ENCODE data around the gene ZNF69.
"Not testable (repeated sequence)": the region's sequence is repeated elsewhere in the genome, so short reads cannot be mapped to it uniquely, and the experiment has no call there.

Gene ZNF69

DNA sequence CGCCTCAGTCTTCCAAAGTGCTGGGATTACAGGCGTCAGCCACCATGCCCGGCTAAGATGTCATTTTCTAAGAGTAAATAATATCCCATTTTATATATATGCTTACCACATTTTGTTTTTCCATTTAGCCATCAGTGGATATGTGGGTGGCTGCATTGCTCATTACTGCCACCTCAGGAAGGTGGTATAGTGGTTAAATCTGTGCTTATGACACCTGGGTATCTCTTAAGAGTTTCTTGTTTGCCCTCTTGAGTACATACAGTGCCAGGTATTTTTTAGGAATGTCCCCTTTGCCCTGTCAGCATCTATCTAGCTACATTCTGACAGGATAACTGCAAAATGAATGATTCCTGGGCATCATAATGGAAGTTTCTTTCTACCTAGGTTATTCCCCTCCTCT, 14.6 kb downstream of the ZNF69 start:
- no peak for DNase-seq

DNA sequence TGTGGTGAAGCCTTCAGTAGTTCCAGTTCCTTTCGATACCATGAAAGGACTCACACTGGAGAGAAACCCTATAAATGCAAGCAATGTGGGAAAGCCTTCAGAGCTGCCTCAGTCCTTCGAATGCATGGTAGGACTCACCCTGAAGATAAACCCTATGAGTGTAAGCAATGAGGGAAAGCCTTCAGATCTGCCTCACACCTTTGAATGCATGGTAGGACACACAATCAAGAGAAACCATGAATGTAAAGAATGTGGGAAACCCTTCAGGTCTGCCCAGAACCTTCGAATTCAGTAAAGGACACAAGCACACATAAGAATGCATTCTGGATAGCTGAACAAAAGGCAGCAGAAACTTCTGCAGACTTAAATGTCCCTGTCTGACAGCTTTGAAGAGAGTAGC, 18.3 kb downstream of the ZNF69 start:
- DNase-seq = no peak

DNA sequence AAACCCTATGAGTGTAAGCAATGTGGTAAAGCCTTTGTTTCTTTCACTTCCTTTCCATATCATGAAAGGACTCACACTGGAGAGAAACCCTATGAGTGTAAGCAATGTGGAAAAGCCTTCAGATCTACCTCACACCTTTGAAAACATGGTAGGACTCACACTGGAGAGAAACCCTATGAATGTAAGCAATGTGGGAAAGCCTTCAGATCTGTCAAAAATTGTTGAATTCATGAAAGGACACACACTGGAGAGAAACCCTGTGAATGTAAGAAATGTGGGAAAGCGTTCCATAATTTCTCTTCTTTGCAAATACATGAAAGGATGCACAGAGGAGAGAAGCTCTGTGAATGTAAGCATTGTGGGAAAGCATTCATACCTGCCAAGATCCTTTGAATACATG, 24.4 kb downstream of the ZNF69 start:
- DNase-seq = not testable (repeated sequence)

DNA sequence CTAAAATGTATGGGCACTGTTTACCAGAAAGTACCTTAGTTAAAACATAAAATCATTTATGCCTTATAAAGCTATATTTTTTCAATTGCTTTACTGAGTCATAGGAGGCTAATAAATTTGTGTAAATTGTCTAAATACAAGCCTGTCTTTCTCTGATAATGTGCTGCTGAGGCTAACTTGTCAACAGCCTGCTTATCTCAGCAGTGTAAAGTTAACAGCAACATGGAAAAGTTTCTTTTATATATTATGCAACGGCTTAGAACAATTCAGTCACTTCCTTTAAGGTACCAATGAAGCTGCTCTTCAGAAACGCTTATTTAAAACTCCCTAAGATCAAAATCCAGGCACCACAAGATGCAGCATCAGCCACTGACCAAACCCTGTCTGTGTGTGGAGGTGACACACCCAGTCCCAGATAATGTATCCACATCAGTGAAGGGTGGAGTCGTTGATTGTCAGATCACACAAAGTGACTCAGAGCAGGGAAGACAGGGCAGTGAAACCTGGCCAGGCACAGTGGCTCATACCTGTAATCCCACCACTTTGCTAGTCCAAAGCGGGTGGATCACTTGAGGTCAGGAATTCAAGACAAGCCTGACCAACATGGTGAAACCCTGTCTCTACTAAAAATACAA, 27.0 kb downstream of the ZNF69 start:
- DNase-seq = not testable (repeated sequence)

DNA sequence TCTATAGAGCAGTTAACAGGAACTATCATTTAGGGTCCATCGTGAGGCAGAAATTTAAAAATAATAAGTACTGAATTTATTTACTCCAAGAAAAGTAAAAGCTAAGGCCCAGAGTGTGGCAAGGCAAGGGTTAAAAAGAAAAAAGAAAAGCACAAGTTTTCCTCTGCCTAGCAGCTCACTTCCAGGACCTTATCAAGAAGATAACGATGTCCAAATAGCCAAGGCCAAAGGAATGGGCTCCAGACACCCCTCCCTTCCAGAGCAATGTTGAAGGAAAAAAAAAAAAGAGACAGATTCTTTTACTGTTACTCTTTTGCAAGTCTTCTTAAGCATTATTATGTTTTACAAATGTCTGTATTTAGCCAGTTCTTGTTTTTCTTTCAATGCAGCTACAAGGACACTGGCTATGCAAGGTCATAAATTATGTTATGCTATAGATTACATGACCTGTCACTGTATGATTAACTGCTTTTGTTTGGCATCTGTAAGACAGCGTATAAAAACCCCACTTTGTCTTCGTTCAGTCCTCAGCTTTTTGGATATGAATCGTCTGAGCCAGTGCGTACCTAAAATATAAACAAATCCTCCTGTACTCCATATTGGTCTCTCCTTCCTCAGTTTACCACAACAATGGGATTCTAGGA, 34.4 kb downstream of the ZNF69 start:
- no peak for DNase-seq

DNA sequence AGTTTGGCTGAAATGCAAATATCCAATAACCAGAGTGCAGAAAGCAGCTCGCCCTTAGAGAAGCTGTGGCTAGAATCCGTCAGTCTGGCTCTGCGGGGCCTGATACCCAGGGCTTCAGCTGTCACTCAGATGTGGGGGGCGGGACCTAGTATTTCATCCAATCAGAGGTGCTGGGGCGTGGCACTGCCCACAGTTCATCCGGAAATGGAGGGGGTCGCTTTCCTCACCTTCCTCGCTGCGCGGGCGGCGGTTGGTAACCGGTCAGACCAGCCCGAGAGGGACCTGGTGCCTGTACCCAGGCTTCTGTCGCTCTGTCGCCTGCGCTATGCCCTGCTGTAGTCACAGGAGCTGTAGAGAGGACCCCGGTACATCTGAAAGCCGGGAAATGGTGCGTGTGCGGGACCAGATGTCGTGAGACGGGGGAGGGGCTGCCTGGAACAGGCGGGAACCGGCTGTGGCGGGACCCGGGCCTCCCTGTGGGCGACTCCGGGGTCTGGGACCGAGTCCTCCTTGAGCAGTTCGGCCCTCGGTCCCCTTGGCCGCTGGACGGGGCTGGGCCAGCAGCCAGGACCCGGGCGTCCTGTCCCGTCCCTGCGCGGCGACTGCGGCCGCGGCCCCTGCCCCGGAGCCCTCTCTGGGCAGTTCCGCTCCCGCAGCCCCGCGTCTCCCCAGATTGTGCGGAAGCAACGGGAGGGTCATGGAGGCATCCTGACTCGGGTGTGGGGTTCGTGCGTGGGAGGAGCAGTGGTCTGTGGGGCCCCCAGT, 37.5 kb downstream of the ZNF69 start, which contains the start of gene ZNF700:
Gene ZNF700 (plus strand): TSS at position 222 of the 765 bp plus-strand sequence. CDS start 104 bp downstream, at position 326.
- peak; percentile 97 for DNase-seq

DNA sequence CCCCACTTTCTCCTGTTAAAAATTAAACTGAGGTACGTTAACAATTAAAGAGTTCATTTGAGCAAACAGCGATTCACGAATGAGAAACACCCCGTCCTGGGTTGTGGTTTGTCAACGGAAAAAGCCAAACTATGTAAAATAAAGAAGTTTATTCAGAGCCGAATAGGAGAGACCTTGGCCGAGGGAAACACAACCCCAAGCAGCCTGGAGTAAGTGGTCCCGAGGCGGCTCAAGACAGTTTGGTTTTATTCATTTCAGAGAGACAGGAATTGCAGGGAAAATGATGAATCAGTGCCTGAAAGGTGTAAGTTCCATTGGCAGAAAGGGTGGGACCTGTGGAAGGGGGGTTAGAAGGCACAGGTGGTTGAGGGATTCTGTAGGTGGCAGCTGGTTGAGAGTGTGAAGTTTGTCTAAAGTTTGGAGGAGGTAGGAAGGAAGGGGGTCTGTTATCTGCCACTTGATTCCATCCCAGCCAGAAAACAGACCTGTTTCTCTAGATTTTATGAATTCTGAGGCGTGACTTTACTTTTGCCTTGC, 38.1 kb downstream of the ZNF69 start:
- DNase-seq = not testable (repeated sequence)

DNA sequence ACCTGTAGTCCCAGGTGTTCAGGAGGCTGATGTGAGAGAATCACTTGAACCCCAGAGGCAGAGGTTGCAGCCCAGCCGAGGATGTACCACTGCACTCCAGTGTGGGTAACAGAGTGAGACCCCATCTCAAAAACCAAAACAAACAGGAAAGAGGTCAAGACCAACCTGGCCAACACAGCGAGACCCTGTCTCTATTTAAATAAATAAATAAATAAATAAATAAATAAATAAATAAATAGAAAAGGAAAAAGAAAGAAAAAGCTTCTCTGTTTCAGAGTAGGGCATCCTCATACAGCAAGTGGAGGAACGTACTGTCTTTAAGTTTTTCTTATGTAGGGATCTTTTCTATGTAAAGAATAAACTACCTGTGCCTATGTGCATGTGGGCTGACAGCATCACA, 39.6 kb downstream of the ZNF69 start:
- no peak for DNase-seq

DNA sequence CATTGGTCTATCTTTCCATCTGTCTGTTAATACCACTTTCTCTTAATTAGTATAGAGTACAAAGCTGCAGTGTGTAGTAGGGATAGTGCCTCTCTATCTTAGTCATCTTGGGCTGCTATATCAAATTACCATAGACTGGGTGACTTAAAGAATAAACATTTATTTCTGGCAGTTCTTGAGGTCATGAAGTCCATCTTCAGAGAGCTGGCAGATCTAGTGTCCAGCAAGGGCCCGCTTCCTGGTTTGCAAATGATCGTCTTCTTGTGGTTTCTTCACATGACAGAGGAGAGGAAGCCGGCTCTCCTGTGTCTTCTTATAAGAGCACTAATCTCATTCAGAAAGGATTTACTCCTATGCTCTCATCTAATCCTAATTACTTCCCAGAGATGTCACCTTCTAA, 43.5 kb downstream of the ZNF69 start:
- no peak for DNase-seq

DNA sequence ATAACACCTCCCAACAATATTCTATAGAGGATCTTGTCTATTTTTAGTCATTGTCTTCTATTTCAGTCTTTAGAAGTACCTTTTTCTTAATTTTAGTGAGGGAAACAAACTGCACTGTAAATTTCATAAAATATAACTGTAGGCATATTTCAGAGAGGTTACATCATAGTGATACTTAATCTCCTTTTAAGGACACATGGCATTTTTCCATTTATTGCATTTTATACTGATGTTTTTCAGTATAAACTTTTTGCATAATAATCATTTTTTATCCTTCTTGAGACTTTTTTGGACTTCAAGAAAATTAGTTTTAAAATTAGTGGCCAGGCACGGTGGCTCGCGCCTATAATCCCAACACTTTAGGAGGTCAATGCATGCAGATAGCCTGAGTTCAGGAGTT, 43.9 kb downstream of the ZNF69 start:
- DNase-seq = no peak

DNA sequence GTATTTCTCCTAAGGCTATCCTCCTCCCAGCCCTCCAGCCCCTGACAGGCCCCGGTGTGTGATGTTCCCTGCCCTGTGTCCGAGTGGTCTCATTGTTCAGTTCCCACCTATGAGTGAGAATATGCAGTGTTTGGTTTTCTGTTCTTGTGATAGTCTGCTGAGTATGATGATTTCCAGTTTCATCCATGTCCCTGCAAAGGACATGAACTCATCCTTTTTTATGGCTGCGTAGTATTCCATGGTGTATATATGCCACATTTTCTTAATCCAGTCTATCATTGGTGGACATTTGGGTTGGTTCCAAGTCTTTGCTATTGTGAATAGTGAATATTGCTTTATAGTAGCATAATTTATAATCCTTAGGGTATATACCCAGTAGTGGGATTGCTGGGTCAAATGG, 48.2 kb downstream of the ZNF69 start:
- not testable (repeated sequence) for DNase-seq

DNA sequence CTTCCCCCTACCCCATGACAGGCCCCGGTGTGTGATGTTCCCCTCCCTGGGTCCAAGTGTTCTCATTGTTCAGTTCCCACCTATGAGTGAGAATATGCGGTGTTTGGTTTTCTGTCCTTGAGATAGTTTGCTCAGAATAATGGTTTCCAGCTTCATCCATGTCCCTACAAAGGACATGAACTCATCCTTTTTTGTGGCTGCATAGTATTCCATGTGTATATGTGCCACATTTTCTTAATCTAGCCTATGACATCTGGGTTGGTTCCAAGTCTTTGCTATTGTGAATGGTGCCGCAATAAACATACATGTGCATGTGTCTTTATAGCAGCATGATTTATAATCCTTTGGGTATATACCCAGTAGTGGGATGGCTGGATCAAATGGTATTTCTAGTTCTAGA, 50.8 kb downstream of the ZNF69 start:
- not testable (repeated sequence) for DNase-seq

DNA sequence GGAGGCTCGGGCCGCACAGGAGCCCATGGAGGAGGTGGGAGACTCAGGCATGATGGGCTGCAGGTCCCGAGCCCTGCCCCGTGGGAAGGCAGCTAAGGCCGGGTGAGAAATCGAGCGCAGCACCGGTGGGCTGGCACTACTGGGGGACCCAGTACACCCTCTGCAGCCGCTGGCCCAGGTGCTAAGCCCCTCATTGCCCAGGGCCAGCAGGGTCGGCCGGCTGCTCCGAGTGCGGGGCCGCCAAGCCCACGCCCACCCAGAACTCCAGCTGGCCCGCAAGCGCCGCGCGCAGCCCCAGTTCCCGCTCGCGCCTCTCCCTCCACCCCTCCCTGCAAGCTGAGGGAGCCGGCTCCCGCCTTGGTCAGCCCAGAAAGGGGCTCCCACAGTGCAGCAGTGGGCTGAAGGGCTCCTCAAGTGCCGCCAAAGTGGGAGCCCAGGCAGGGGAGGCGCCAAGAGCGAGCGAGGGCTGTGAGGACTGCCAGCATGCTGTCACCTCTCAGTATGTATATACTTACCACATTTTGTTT, 53.8 kb downstream of the ZNF69 start:
- not testable (repeated sequence) for DNase-seq

DNA sequence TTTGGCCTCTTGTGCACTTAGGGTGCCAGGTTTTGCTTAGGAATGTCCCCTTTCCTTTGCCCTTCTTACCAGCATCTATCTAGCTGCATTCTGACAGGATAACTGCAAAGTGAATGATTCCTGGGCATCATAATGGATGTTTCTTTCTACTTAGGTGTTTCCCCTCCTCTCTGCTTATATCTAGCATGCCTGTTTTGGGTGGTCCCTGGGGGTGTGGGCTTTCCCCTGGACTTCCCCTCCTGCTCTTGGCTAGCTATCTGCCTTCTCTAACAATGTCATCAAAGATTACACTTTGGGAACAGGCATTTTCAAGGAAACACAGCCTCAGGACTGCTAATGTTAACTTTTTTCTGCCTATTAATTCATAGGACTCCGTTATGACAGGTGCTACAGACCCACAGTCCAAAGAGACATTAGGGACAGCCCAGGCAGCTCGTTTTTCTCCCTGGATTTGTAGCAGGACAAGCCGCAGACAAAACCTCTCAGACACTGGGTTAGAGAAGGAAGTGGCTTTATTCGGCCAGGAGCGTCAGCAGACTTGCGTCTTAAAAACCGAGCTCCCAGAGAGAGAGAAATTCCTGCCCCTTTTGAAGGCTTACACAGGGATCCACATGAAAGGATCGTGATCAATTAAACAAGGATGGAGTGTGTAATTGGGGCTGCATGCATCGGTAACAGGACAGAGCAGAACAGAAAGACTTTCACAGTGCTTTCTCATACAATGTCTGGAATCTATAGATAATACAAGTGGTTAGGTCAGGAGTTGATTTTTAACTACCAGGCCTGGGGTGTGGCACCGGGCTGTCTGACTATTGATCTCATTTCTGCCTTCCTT, 54.6 kb downstream of the ZNF69 start:
- DNase-seq = no peak

DNA sequence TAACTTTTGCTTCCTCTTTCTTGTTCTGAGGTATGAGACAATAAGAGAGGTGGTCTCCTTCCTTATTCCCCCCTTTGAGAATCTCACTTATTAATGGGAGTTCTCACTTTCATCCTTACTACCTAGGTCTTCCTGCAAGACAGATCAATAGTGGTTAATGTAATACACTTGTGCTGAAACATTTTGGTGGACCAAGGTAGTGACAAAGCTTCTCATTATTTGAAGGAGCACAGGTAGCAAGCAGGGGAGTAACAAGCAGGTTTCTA, 55.2 kb downstream of the ZNF69 start:
- no peak for DNase-seq

DNA sequence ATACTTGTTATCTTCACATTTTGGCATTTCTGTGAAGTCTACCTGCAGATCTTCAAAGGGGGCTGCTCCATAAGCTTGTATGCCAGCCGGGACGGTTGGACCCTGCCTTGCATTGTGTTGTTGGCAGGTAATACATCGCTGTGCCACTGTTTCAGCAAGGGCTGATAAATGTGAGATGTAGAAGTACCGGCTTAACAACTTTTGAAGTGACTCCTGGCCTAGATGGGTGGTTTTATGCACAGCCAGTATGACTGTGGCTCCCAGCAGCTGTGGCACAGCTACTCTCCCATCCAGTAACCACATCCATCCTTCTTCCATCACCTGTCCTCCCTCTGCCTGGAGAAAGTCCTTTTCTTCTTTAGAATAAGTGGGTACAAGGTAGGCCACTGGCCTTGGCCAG, 57.1 kb downstream of the ZNF69 start:
- DNase-seq = no peak

DNA sequence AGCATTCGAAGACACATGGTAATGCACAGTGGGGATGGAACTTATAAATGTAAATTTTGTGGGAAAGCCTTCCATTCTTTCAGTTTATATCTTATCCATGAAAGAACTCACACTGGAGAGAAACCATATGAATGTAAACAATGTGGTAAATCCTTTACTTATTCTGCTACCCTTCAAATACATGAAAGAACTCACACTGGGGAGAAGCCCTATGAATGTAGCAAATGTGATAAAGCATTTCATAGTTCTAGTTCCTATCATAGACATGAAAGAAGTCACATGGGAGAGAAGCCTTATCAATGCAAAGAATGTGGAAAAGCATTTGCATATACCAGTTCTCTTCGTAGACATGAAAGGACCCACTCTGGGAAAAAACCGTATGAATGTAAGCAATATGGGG, 61.1 kb downstream of the ZNF69 start:
- DNase-seq = no peak

DNA sequence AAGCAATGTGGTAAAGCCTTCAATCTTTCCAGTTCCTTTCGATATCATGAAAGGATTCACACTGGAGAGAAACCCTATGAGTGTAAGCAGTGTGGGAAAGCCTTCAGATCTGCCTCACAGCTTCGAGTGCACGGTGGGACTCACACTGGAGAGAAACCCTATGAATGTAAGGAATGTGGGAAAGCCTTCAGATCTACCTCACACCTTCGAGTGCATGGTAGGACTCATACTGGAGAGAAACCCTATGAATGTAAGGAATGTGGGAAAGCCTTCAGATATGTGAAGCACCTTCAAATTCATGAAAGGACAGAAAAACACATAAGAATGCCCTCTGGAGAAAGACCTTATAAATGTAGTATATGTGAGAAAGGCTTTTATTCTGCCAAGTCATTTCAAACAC, 61.6 kb downstream of the ZNF69 start:
- DNase-seq = no peak

DNA sequence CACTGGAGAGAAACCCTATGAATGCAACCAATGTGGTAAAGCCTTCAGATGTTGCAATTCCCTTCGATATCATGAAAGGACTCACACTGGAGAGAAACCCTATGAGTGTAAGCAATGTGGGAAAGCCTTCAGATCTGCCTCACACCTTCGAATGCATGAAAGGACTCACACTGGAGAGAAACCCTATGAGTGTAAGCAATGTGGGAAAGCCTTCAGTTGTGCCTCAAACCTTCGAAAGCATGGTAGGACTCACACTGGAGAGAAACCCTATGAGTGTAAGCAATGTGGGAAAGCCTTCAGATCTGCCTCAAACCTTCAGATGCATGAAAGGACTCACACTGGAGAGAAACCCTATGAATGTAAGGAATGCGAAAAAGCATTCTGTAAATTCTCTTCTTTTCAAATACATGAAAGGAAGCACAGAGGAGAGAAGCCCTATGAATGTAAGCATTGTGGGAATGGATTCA, 62.1 kb downstream of the ZNF69 start:
- DNase-seq = not testable (repeated sequence)

DNA sequence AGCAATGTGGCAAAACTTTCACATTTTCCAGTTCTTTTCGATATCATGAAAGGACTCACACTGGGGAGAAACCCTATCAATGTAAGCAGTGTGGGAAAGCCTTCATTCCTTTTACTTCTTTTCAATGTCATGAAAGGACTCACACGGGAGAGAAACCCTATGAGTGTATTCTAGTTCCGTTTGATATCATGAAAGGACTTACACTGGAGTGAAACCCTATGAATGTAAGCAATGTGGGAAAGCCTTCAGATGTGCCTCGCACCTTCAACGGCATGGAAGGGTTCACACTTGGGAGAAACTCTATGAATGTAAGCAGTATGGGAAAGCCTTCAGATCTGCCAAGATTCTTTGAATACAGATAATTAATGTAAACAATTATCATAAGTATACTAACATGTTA, 62.7 kb downstream of the ZNF69 start:
- DNase-seq = no peak
